HG02610 (cell line): ENCODE measurements around the gene PDK4.

Experiments
- ATAC-seq: cut with Tn5 transposase; IDR thresholded peaks from one replicate; pipeline ENCODE4 v1.9.1; 2021; ENCODE audit warnings: mild to moderate bottlenecking, moderate library complexity; ENCODE audit not compliant: unreplicated experiment

The PDK4 gene

DNA sequence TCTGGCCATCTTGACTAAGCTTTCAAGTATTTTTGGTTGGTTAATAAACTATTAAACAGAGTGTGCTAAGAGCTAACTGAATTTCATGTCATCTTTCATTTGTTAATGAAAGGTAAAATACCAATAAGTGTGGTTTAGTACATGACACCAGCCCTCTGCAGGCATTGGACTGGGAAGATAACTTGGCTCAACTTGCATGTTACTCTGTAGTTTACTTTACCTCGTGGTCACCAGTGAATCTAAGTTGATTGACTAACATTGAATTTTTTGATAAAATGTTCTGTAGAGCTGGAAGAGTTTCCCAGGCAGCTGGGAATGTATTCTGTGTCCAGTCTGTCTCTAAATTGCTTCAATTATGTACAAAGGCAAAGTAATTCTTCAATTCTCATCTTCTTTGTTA is 60.7 kb downstream of the PDK4 start:
- no peak for ATAC-seq

DNA sequence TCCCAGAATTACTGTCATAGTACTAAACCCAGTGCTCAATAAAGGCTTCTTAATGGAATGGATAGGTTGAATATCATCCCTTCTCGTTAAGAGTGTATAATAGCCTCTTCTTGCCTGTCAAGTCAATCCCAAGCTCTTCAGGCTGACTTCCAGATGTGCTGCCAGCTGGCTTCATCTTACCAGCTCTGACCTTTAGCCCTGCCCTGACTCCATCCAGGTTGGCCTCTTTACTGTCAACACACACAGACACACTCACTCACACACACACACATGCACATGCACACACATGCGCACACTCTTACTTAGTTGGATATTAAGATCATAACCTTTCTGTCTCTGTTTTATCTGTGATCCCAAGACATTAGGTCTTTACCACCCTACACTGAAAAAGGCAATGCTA is 61.5 kb downstream of the PDK4 start:
- ATAC-seq: no peak
